OCI-LY1 (cell line): Measurements from ENCODE around the gene DDX51.

ENCODE experiments used
- H2AFZ ChIP-seq: fragments of 200-600 bp; sonication (generic), shearing (Covaris generic); 2 replicates; pipeline ENCODE4 v1.6.0; 2014; ENCODE audit warnings: antibody characterized with exemption, mild to moderate bottlenecking, low read length
- H3F3A ChIP-seq: fragments of 200-600 bp; sonication (generic), shearing (Covaris generic); 2 replicates; pipeline ENCODE4 v1.6.0; 2014; ENCODE audit warnings: mild to moderate bottlenecking, antibody characterized with exemption, low read length, moderate library complexity; ENCODE audit not compliant: insufficient read depth
- H3K27ac ChIP-seq: fragments of 200-600 bp; sonication (generic); 2 replicates; pipeline ENCODE4 v1.5.1; 2014; ENCODE audit warnings: low read length, mixed run types, mild to moderate bottlenecking, low read depth; ENCODE audit not compliant: poor library complexity, severe bottlenecking
- H3K27me3 ChIP-seq: fragments of 200-600 bp; sonication (generic); 2 replicates; pipeline ENCODE4 v1.6.0; 2014; ENCODE audit warnings: antibody characterized with exemption, mild to moderate bottlenecking, low read length, moderate library complexity; ENCODE audit not compliant: insufficient read depth
- H3K36me3 ChIP-seq: fragments of 200-600 bp; sonication (generic); 2 replicates; pipeline ENCODE4 v1.6.1; 2014; ENCODE audit warnings: mild to moderate bottlenecking, antibody characterized with exemption, low read length, moderate library complexity, mixed read lengths; ENCODE audit not compliant: insufficient read depth
- H3K4me1 ChIP-seq: fragments of 200-600 bp; sonication (generic); 2 replicates; pipeline ENCODE4 v1.5.1; 2014; ENCODE audit warnings: mild to moderate bottlenecking, low read length, moderate library complexity; ENCODE audit not compliant: insufficient read depth, severe bottlenecking
- H3K4me2 ChIP-seq: fragments of 200-600 bp; sonication (generic), shearing (Covaris generic); 2 replicates; pipeline ENCODE4 v1.6.1; 2014; ENCODE audit warnings: low read length
- H3K4me3 ChIP-seq: fragments of 200-600 bp; sonication (generic); 2 replicates; pipeline ENCODE4 v1.5.1; 2014; ENCODE audit warnings: low read length, low read depth, mild to moderate bottlenecking, mixed read lengths; ENCODE audit not compliant: poor library complexity, severe bottlenecking
- H3K79me2 ChIP-seq: fragments of 200-600 bp; shearing (Covaris generic); 2 replicates; pipeline ENCODE4 v1.6.1; 2016; ENCODE audit warnings: mixed run types, low read length, mixed read lengths; ENCODE audit not compliant: insufficient read depth
- H3K9ac ChIP-seq: fragments of 200-600 bp; sonication (generic), shearing (Covaris generic); 2 replicates; pipeline ENCODE4 v1.6.1; 2014; ENCODE audit warnings: mild to moderate bottlenecking, low read length, mixed read lengths
- H3K9me2 ChIP-seq: fragments of 200-600 bp; sonication (generic), shearing (Covaris generic); 2 replicates; pipeline ENCODE4 v1.6.1; 2014; ENCODE audit warnings: low read depth, mild to moderate bottlenecking, low read length, mixed read lengths
- H3K9me3 ChIP-seq: fragments of 200-600 bp; shearing (Covaris generic); 2 replicates; pipeline ENCODE4 v1.6.1; 2014; ENCODE audit warnings: low read length, mixed read lengths
- H4K20me1 ChIP-seq: fragments of 200-600 bp; sonication (generic), shearing (Covaris generic); 2 replicates; pipeline ENCODE4 v1.6.0; 2016; ENCODE audit warnings: mild to moderate bottlenecking, low read length; ENCODE audit not compliant: insufficient read depth
- EZH2 ChIP-seq: fragments of 200-600 bp; sonication (generic), shearing (Covaris generic); IDR thresholded peaks from 2 replicates; pipeline ENCODE4 v1.8.0; 2017; ENCODE audit warnings: borderline replicate concordance, mixed run types, mild to moderate bottlenecking, antibody characterized with exemption, low read length, moderate library complexity, mixed read lengths
- TF ChIP-seq, protein P1 (sequence below): fragments of 200-600 bp; sonication (generic), shearing (Covaris generic); IDR thresholded peaks from 2 replicates; pipeline ENCODE4 v1.5.1; 2017; ENCODE audit warnings: mild to moderate bottlenecking, antibody characterized with exemption, low read length, moderate library complexity, mixed read lengths

Gene DDX51

DNA sequence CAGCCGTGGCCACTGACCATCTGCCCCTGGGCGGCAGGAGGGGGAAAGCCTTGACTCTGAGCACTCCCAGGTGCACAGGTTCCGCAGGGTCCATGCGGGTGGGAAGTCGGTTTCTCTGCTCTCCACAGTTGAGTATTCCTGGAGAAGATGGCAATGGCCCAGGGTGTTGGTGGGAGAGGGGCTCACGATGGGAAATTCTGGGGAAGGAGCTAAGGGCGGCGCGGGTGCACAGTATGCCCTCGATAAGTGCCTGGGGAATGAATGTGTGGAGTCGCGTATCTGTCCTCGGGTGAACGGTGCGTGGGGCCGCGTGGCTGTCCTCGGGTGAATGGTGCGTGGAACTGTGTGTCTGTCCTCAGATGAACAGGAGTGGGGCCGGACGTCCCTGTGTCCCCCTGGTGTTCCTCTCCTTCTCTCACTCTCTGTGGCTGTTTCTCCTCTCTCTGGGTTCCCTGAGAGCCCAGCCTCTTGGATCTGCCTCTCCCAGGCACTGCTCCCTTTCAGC lies 38.1 kb upstream of the DDX51 start:
- Histone ChIP-seq H3K9ac (no peak overlapping the region), H4K20me1 (no peaks in the 10 kb centered on the region), H3K4me1 (no peaks in the 10 kb centered on the region), H3K27ac (no peak overlapping the region), H3K79me2 (no peaks in the 10 kb centered on the region), H3K4me3 (no peak overlapping the region), H3K4me2 (no peak overlapping the region), H2AFZ (no peak overlapping the region), H3F3A (no peaks in the 10 kb centered on the region), H3K9me3 (no peaks in the 10 kb centered on the region), H3K36me3 (no peaks in the 10 kb centered on the region), H3K27me3 (peaks cover 8% of the 10 kb centered on the region), H3K9me2 (no peaks in the 10 kb centered on the region)
- TF ChIP-seq, protein P1, sequence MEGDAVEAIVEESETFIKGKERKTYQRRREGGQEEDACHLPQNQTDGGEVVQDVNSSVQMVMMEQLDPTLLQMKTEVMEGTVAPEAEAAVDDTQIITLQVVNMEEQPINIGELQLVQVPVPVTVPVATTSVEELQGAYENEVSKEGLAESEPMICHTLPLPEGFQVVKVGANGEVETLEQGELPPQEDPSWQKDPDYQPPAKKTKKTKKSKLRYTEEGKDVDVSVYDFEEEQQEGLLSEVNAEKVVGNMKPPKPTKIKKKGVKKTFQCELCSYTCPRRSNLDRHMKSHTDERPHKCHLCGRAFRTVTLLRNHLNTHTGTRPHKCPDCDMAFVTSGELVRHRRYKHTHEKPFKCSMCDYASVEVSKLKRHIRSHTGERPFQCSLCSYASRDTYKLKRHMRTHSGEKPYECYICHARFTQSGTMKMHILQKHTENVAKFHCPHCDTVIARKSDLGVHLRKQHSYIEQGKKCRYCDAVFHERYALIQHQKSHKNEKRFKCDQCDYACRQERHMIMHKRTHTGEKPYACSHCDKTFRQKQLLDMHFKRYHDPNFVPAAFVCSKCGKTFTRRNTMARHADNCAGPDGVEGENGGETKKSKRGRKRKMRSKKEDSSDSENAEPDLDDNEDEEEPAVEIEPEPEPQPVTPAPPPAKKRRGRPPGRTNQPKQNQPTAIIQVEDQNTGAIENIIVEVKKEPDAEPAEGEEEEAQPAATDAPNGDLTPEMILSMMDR, result no peak
- TF ChIP-seq EZH2, result no peak

DNA sequence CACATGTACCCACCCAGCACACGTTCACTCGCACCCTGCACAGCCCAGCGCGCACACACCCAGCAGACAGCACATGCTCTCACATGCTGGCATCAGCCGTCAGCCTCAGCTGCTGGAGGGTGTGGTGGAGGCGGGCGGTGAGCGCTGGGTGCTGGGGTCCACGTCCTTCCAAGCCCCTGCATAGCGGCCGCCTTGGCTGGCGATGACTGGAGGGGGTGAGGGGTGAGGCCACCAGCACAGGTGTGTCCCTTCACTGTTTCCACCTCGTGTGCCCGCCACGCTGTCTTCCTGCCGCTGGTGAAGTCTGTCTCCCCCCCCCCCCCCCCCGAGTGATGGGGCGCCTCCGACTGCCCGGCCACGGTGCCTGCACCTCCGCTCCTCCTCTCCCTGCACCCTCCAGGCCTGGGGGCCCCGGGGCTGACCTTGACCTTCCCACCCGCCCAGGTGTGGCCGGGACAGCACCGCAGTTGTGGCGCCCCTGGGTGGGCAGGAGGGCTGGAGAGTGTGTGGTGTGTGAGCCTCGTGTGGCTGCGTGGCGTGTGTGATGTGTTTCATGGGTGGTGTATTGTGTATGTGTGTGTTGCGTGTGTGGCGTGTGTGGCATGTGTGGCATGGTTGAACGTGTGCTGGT lies 37.6 kb upstream of the DDX51 start:
- Histone ChIP-seq H3K36me3 (no peaks in the 10 kb centered on the region), H3K9me3 (no peaks in the 10 kb centered on the region), H4K20me1 (no peaks in the 10 kb centered on the region), H3K27me3 (peaks cover 8% of the 10 kb centered on the region), H3K79me2 (no peaks in the 10 kb centered on the region), H2AFZ (no peak overlapping the region), H3K4me3 (no peak overlapping the region), H3F3A (no peaks in the 10 kb centered on the region), H3K27ac (no peak overlapping the region), H3K4me1 (no peaks in the 10 kb centered on the region), H3K4me2 (no peak overlapping the region), H3K9ac (no peak overlapping the region), H3K9me2 (no peaks in the 10 kb centered on the region)
- TF ChIP-seq, protein P1, result no peak
- no peak for TF ChIP-seq EZH2

DNA sequence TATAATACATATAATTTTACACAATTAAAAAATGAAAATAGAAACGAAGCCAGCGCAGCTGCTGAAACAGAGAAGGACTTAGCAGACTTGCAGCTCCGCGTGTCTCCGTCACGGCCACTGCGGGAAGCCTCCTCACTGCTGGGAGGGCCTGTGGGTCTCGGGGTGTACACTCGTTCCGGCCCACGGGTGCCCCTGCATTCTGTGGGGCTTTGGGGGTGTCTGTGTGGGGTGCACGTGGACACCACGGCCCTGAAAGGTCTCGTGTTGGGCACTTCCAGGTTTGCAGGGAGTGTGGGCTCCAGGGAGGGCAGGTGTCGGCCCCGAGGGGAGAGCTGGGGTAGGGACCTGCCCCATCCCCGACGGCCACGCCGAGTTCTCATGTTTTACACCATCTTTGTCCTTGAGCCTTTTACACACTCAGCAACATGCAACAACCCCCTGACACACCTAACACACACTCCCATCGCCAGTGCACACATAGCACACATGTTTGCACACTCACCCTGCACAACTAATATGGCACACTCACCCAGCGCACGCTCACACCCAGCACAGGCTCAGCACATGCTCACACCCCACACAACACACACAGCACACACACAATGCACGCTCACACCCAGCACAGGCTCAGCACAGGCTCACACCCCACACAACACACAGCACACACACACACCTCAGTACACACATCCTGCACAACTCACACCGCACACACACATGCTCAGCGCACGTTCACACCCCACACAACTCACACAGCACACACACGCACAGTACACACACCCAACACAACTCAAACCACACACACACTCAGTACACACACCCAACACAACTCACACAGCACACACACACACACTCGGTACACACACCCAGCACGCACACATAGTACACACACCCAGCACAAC lies 36.8 kb upstream of the DDX51 start:
- Histone ChIP-seq H3K9ac (no peak overlapping the region), H3K9me3 (no peaks in the 10 kb centered on the region), H3K36me3 (no peaks in the 10 kb centered on the region), H4K20me1 (no peaks in the 10 kb centered on the region), H2AFZ (no peak overlapping the region), H3K27me3 (peaks cover 8% of the 10 kb centered on the region), H3K27ac (no peak overlapping the region), H3K9me2 (no peaks in the 10 kb centered on the region), H3K4me1 (no peaks in the 10 kb centered on the region), H3K79me2 (no peaks in the 10 kb centered on the region), H3K4me3 (no peak overlapping the region), H3K4me2 (no peak overlapping the region), H3F3A (no peaks in the 10 kb centered on the region)
- TF ChIP-seq, protein P1, result no peak
- TF ChIP-seq EZH2, result no peak
